RWPE2 (cell line): ENCODE measurements around the gene LUZP2.

Source experiments
- ATAC-seq: fragments of 200-7000 bp; cut with Tn5 transposase; 3 replicates; pipeline ENCODE4 v1.9.1; 2021; ENCODE audit warnings: low read depth
- DNase-seq: peaks from one replicate; pipeline ENCODE4 v3.0.0-alpha.2; 2020; ENCODE audit warnings: low spot score
- H3K27ac ChIP-seq: fragments of 450-650 bp; 2 replicates; pipeline ENCODE4 v1.5.1; 2017; ENCODE audit warnings: mild to moderate bottlenecking; ENCODE audit not compliant: poor library complexity, severe bottlenecking
- H3K27me3 ChIP-seq: fragments of 250-450 bp; sonication (Bioruptor Pico); 2 replicates; pipeline ENCODE4 v1.5.1; 2021; ENCODE audit warnings: mild to moderate bottlenecking, moderate library complexity; ENCODE audit not compliant: insufficient read depth, poor library complexity, severe bottlenecking
- H3K36me3 ChIP-seq: fragments of 250-450 bp; sonication (Bioruptor Pico); 2 replicates; pipeline ENCODE4 v1.5.1; 2020; ENCODE audit warnings: low read depth, mild to moderate bottlenecking, moderate library complexity
- H3K4me1 ChIP-seq: fragments of 250-450 bp; sonication (Bioruptor Pico); 2 replicates; pipeline ENCODE4 v1.5.1; 2021; ENCODE audit warnings: mild to moderate bottlenecking, moderate library complexity; ENCODE audit not compliant: insufficient read depth, poor library complexity, severe bottlenecking
- H3K4me3 ChIP-seq: fragments of 250-450 bp; sonication (Bioruptor Pico); 2 replicates; pipeline ENCODE4 v1.5.1; 2021; ENCODE audit warnings: mild to moderate bottlenecking, moderate library complexity; ENCODE audit not compliant: severe bottlenecking
- H3K9me3 ChIP-seq: fragments of 250-450 bp; sonication (Bioruptor Pico); 2 replicates; pipeline ENCODE4 v1.5.1; 2021; ENCODE audit warnings: mild to moderate bottlenecking, moderate library complexity; ENCODE audit not compliant: severe bottlenecking
- CTCF ChIP-seq: fragments of 450-650 bp; IDR thresholded peaks from one replicate; pipeline ENCODE4 v1.5.1; 2017; ENCODE audit warnings: mild to moderate bottlenecking, moderate library complexity; ENCODE audit not compliant: poor library complexity, severe bottlenecking

Gene LUZP2

GRCh38 chr11:24471084-24471483 is 25.8 kb upstream of the LUZP2 start:
- H3K36me3 ChIP-seq, result no peaks in the 10 kb centered on the region

GRCh38 chr11:24478718-24479117 is 18.1 kb upstream of the LUZP2 start:
- no peak for ATAC-seq
- H3K4me3 ChIP-seq, result no peak overlapping the region
- H3K36me3 ChIP-seq, result no peaks in the 10 kb centered on the region
- DNase-seq, result no peak
- H3K4me1 ChIP-seq, result no peaks in the 10 kb centered on the region
- no peak overlapping the region for H3K27ac ChIP-seq
- no peaks in the 10 kb centered on the region for H3K9me3 ChIP-seq
- no peaks in the 10 kb centered on the region for H3K27me3 ChIP-seq
- no peak for TF ChIP-seq CTCF

More at GRCh38 chr11:24471084-24471483, 25.8 kb upstream of the LUZP2 start:
- Histone ChIP-seq H3K27ac (no peak overlapping the region), H3K4me3 (no peak overlapping the region), H3K4me1 (no peaks in the 10 kb centered on the region), H3K9me3 (no peaks in the 10 kb centered on the region), H3K27me3 (peaks cover 5% of the 10 kb centered on the region)
- no peak for TF ChIP-seq CTCF
- DNase-seq, result no peak
- ATAC-seq, result no peak

- no peak for TF ChIP-seq CTCF
These were observed 7.4 kb upstream of the LUZP2 start for GRCh38 chr11:24489477-24489876.

GRCh38 chr11:24496386-24496735 is 492 bp upstream of the LUZP2 start:
- ATAC-seq, result peak; percentile 11; the same call in 1 of the 3 replicates
- DNase-seq, result no peak
- no peak for TF ChIP-seq CTCF
- Histone ChIP-seq H3K4me3 (peak overlapping the region; percentile 33), H3K4me1 (no peaks in the 10 kb centered on the region), H3K36me3 (no peaks in the 10 kb centered on the region), H3K27me3 (peaks cover 56% of the 10 kb centered on the region), H3K9me3 (no peaks in the 10 kb centered on the region), H3K27ac (no peak overlapping the region)

More at GRCh38 chr11:24489477-24489876, 7.4 kb upstream of the LUZP2 start:
- DNase-seq, result no peak
- Histone ChIP-seq H3K9me3 (no peaks in the 10 kb centered on the region), H3K36me3 (no peaks in the 10 kb centered on the region), H3K27me3 (peaks cover 4% of the 10 kb centered on the region), H3K27ac (no peak overlapping the region), H3K4me1 (no peaks in the 10 kb centered on the region), H3K4me3 (no peak overlapping the region)
- no peak for ATAC-seq

- ATAC-seq, result no peak
- DNase-seq, result no peak
- TF ChIP-seq CTCF, result no peak
- H3K4me3 ChIP-seq, result no peak overlapping the region
- no peak overlapping the region for H3K27ac ChIP-seq
- H3K9me3 ChIP-seq, result no peaks in the 10 kb centered on the region
- H3K4me1 ChIP-seq, result no peaks in the 10 kb centered on the region
- no peaks in the 10 kb centered on the region for H3K36me3 ChIP-seq
- peaks cover 52% of the 10 kb centered on the region for H3K27me3 ChIP-seq
These were observed 978 bp downstream of the LUZP2 start for GRCh38 chr11:24497831-24498230.
